SH-SY5Y (cell line): ENCODE results near the gene NUCB2.

Experiments
- GATA2 ChIP-seq: IDR thresholded peaks from 2 replicates; pipeline ENCODE4 v1.6.1; 2011; ENCODE audit warnings: mild to moderate bottlenecking, low read depth, low read length
- GATA3 ChIP-seq: IDR thresholded peaks from 2 replicates; pipeline ENCODE4 v1.6.1; 2011; ENCODE audit warnings: low read depth, mild to moderate bottlenecking, low read length, moderate library complexity

Gene NUCB2

DNA sequence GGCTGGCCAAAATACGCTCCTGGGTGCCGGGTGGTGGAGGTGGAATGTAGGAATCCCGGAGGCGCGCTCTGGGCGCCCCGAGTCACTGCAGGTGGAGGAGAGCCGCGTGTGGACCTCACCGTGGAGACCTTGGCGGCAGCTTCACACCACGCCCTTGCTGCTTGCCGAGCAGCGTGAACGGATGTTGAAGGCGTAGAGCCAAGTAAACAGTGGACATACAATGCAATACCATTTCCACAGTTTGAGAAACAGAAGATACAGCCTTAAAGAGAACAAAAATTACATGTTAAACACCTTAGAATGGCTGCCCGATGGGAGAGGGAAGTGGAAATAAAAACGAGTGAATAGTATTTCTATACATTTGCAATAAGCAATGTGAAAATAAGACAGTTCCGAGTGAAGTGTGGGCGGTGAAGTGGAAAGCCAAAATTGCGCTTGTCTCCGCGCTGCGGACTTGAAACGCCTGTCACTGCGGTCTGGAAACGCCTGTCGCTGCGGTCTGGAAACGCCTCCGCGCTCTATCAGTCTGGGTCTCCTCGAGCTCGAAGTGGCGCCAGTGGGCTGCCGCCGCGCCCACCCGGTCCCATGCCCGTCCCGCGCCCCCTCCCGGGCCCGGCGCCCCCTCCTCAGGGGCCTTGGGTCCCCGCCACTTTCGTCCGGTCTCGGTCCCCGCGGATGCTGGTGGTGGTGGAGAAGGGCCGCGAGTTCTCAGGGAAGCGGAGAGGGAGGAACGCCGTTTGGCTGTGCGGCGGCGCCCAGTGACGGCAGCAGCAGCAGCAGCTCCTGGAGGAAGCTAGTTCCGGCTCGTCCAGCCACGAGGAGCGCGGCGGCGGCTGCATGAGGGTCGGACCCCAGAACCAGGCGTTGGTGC, 76.6 kb downstream of the NUCB2 start:
- no peak for TF ChIP-seq GATA2
- TF ChIP-seq GATA3 = no peak

DNA sequence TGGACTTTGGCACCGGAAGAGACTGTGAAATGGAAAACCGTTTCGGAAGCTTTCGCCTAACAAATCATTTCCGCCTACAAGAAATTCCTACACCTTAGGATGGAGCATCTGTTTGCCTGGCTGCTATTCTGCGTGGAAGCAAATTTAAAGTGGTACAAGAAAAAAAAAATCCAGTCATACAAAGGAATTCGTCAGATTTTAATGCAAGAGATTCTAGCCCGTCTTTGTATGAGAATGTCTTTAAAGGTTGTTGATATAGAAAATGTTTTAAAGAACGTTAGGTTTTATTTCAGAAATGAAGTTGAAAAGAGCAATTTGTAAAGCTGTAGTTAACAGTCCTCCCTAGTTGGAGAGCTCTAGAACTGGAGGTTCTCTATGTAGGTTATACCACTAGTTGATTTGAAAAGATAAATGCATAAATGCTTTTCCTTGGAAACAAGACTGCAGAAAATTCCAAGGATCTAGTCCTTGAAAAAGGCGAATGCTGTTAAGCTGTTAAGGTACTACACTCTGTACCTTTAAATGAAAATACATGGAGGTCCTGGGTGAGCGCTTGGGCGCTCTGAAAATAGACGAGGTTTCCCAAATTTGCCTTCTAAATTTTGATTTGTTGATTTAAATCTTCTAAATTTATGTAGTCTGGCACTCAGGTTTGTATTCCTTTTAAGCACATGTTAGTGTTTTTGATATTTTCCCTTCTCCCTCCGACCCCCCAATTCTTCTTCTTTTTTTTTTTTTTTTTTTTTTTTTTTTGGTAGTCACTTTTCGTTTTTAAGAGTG, 77.5 kb downstream of the NUCB2 start:
- TF ChIP-seq GATA3 (no peak), GATA2 (no peak)

DNA sequence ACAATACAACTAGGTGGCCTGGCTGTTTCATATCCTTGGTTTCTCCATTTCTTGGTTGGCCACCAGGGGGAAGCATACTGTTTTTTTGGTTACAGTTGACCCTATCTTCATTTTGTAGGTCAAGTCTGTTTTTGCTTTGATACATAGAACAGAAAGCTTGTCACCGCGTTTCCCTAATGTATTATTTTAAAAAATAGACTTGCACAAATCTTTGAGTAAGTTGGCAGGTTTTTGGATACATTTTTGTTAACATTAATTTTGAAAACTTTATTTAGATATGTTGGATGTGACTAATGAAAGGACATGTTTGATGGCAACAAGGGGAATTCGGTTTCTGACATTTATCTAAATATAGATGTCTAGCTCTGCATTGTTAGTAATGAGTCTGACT, 78.1 kb downstream of the NUCB2 start:
- no peak for TF ChIP-seq GATA2

DNA sequence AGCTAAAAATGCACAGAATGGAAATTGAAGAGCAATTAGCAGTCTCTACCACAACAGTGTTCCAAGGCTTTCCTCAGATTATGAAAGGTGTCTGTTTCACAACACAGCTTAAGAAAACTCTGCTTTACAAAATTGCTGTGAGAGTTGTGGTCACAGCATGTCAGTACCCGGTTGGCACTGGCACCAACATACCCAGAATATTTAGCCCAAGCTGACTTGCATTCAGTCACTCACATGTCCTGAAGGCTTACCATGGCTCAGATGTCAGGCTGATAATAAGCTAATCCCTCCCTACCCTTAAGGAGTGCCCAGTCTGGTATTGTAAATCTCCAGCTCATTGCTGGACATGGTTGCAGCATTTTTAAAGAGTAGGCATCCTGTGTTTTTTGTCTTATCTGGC, 90.0 kb downstream of the NUCB2 start:
- TF ChIP-seq GATA2 (no peak), GATA3 (no peak)

DNA sequence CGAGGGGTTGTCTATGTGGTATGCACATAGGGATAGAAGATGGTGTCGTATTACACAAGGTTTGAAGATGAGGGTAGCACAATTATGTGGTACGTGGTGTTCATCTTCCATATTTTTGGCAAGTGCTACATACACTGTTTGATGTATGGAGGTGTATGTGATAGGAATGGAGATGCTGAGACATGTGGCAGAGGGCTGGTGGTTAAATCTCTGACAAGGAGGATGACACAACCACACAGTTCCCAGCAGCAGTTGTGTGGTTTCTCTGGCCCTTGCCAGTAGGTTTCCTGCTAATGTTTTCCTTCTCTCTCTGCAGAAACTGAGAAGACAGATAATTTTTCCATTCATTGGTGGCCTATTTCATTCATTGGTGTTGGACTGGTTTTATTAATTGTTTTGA, 92.0 kb downstream of the NUCB2 start:
- TF ChIP-seq GATA2 (no peak), GATA3 (no peak)

DNA sequence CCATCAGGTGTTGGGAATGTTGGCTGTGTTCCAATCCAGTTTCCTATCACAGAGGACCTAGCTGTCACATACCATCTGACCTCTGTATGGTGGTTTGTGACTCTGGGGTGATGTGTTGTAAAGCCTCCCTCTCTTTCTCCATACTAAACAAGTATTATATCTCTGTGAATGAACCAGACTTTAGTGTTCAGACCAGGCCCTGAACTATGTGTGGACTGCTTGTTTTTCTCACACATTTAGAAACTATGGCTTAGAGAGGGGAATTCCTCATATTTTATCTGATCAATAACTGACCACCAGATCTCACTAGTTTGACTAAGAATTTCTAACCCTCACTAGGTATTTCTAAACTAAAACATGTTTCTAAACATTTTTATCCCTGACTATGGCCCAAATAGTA, 92.6 kb downstream of the NUCB2 start:
- no peak for TF ChIP-seq GATA3
- no peak for TF ChIP-seq GATA2

DNA sequence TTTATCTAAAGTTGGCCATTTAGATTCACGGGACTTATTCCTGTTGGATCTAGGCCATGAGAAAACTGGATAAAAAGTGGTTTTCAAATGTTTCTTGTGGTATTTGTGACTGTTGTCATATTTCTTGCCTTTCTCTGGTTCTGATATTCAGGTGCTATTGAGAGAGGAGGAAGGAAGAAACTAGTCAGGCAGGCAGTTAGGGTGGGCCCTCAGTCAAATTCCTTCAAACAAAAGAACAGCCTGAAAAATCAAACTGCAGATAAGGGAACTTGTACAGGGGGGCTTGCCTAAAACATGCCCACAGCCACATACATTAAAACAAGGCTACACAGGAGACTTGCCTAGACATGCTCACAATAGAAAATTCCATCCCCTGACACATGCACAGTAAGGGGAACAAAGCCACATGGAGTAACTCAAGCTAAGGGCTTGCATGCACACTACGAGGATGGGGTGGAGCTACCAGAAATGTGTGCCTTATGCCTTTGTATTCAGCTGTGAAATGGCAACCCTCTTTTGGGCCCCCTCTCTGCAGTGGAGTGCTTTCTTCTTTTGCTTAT, 93.2 kb downstream of the NUCB2 start:
- TF ChIP-seq GATA3 (no peak), GATA2 (no peak)

DNA sequence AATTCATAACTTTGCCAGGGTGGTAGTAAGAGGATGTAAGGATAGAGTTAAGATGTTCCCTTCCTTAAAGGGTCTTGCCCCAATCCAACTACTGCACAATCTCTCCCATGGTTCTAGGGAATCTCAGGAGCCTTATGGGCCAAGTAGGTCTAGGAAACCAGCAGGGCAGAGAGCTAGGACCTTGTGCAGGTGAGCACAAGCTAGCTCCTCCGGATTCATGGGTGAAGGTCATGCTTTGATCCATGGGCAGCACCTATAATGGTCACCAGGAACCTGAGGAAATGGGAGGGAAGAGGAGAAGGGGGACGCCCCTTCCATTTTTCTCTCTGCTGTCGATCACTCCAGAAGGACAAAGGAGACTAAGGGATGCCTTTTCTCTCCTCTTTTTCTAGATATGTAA, 95.1 kb downstream of the NUCB2 start:
- TF ChIP-seq GATA2 (no peak), GATA3 (no peak)

DNA sequence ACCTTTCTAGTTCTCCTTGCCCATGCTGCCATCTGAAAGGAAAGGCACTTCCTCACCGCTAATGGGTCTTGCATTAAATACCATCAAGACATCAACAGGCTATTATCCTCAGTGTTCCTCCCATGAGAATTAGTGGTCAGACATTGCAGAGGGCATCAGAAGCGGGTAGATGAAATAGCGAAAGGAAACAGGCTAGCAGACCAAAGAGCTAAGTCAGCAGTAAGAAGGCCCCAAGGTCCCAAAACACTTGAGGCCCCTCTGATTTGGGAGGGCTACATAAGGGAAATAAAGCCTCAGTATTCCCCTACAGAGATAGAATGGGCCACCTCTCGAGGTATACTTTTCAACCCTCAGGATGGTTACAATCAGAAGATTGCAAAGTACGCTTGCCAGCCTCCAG, 99.0 kb downstream of the NUCB2 start:
- TF ChIP-seq GATA2 (no peak), GATA3 (no peak)

DNA sequence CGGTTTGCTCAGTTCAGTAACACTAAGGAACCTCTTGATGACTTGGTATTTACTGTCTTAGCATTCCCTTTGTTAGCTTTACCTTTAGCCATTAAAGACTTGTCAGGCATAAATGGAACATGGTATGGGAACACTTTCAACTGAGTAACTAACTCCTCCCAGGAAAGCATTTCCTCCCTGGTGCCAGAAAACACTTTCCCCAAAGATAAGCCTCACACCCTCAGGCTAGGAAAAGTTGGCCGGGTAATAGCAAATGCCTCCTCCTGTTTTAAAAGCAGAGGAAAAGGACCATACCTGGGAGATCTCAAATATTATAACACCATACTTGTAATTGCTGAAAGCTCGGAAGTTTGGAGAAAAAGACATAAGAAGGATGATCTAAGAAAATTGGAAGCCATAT, 100.0 kb downstream of the NUCB2 start:
- TF ChIP-seq GATA2 = no peak
- TF ChIP-seq GATA3 = no peak

DNA sequence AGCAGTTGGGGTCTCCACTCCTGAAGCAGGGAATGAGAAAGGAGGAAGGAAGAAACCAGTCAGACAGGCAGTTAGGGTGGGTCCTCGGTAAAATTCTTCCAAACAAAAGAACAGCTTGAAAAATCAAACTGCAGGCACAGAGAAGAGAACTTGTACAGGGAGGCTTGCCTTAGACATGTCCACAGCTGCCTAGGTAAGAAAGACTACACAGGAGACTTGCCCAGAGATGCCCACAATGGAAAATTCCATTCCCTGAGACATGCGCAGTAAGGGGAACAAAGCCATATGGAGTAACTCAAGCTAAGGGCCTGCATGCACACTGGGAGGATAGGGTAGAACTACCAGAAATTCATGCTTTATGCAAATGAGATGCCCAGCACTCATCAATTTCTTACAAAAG, 102.1 kb downstream of the NUCB2 start:
- TF ChIP-seq GATA3 = no peak
- no peak for TF ChIP-seq GATA2

DNA sequence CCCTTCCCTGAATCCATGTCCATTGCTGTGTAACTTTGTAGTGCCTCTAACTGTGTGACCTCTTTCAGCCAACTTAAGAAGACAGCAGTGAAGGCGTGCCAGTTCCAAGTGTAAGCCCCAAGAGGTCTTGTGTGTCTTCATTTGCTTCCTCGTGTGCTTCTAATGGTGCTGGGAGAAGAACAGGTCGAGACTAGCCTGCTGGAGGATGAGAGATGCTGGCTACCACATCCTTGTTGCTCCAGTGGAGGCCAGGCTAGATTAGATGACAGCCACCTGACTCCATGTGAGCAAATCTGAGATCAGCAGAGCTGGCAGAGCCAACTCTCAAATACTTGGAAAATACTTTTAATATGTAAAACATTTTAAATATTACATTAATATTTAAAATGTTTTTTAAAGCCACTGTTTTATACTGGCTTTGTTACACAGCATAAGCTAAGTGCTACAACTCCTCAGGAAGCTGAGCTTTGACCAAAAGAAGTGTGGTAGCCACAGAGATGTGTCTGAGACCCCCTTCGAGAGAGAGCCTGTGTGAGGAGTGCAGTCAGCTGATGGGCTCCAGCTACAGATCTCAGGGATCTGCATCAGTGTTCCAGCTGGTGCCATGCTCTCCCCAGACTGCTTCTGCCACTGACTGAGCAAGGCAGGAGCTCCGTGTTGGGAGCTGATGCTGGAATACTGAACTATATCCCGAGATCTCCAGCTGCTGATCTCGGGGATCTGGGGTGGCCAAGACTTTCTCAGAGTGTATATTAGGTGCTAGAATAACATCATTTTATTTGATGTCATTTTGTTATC, 103.0 kb downstream of the NUCB2 start:
- TF ChIP-seq GATA2 (no peak), GATA3 (no peak)

DNA sequence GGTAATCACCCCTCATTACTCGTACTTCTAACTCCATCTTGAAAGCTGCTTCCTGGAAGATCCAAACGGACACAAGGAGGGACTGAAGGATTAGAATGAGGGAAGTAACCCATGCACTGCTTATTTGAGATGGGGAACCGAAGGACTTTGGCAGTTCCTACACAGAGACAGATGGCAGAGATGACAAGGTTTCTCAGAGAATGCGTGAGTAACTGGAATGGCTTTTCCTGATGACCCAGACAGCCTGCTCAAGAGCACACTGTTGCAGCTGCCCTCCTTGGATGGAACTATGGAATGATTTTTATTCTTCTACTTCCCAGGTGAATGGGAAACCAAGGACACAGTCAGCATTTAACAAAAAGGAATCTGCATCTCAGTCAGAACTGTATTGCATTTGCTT, 104.6 kb downstream of the NUCB2 start:
- no peak for TF ChIP-seq GATA2
- TF ChIP-seq GATA3 = no peak
